Keratinocyte (primary cell): ENCODE data around the gene OCLN. TPM values are rescaled to one million over a fixed set of nuclear protein-coding genes. Genes with fewer than 3 reads are reported as not detected.
"Not testable (repeated sequence)": the region's sequence is repeated elsewhere in the genome, so short reads cannot be mapped to it uniquely, and the experiment has no call there.

Experiments
- DNase-seq: peaks from one replicate; pipeline ENCODE4 v3.0.0-alpha.2; 2011; ENCODE audit warnings: low read depth, missing footprints, low spot score
- FAIRE-seq: peaks from 2 replicates; lab custom pipeline; 2011; peaks lifted over from hg19 to GRCh38; lab: Jason Lieb, UNC
- H2AFZ ChIP-seq: 2 replicates; pipeline ENCODE4 v1.6.0; 2012; ENCODE audit warnings: low read length, control low read depth, inconsistent platforms; ENCODE audit not compliant: control insufficient read depth
- H3K27ac ChIP-seq: 2 replicates; pipeline ENCODE4 v1.5.1; 2011; ENCODE audit warnings: low read length; ENCODE audit not compliant: control insufficient read depth, insufficient read depth
- H3K27me3 ChIP-seq: 3 replicates; pipeline ENCODE4 v1.6.0; 2011; ENCODE audit warnings: low read length; ENCODE audit not compliant: control insufficient read depth, insufficient read depth; ENCODE audit errors: extremely low read depth
- H3K36me3 ChIP-seq, 2 experiments: 2 replicates in 1 of 2; 3 replicates in 1 of 2; pipeline ENCODE4 v1.5.1; 2011; ENCODE audit warnings: low read length in 2 of 2, mild to moderate bottlenecking in 1 of 2; ENCODE audit not compliant: control insufficient read depth in 2 of 2, insufficient read depth in 2 of 2; ENCODE audit errors: extremely low read depth in 1 of 2
- H3K4me1 ChIP-seq: 3 replicates; pipeline ENCODE4 v1.5.1; 2011; ENCODE audit warnings: low read length; ENCODE audit not compliant: control insufficient read depth, insufficient read depth; ENCODE audit errors: extremely low read depth
- H3K4me2 ChIP-seq: 3 replicates; pipeline ENCODE4 v1.6.0; 2011; ENCODE audit warnings: low read depth, low read length; ENCODE audit not compliant: control insufficient read depth, insufficient read depth; ENCODE audit errors: extremely low read depth
- H3K4me3 ChIP-seq, 3 experiments: fragments of 200-600 bp in 1 of 3; sonication (generic) in 1 of 3; 2 replicates in 2 of 3; 3 replicates in 1 of 3; pipeline ENCODE4 v1.5.1; 2011 to 2016; ENCODE audit warnings: low read length in 3 of 3, mild to moderate bottlenecking in 3 of 3, control low read depth in 2 of 3, inconsistent platforms in 1 of 3, low read depth in 1 of 3, mixed read lengths in 1 of 3, mixed run types in 1 of 3, moderate library complexity in 1 of 3; ENCODE audit not compliant: control insufficient read depth in 2 of 3, insufficient read depth in 2 of 3; ENCODE audit errors: extremely low read depth in 1 of 3
- H3K79me2 ChIP-seq: 2 replicates; pipeline ENCODE4 v1.6.0; 2012; ENCODE audit warnings: low read length; ENCODE audit not compliant: control insufficient read depth, insufficient read depth
- H3K9ac ChIP-seq: 3 replicates; pipeline ENCODE4 v1.6.0; 2011; ENCODE audit warnings: low read length; ENCODE audit not compliant: control insufficient read depth, insufficient read depth; ENCODE audit errors: extremely low read depth
- H3K9me1 ChIP-seq: 3 replicates; pipeline ENCODE4 v1.6.0; 2011; ENCODE audit warnings: low read length; ENCODE audit not compliant: control insufficient read depth, insufficient read depth; ENCODE audit errors: extremely low read depth
- H3K9me3 ChIP-seq: 2 replicates; pipeline ENCODE4 v1.5.1; 2012; ENCODE audit warnings: low read depth, low read length; ENCODE audit not compliant: control insufficient read depth
- H4K20me1 ChIP-seq: 3 replicates; pipeline ENCODE4 v1.6.0; 2011; ENCODE audit warnings: low read length; ENCODE audit not compliant: control insufficient read depth, insufficient read depth; ENCODE audit errors: extremely low read depth
- CTCF ChIP-seq, 3 experiments: IDR thresholded peaks in 1 of 3; conservative IDR thresholded peaks in 1 of 3; optimal IDR thresholded peaks in 1 of 3; 2 replicates in 2 of 3; 3 replicates in 1 of 3; pipeline versions ENCODE3 to v1.5.1; 2011; ENCODE audit warnings: low read length in 3 of 3, mild to moderate bottlenecking in 3 of 3, moderate library complexity in 2 of 3, control low read depth in 1 of 3, inconsistent platforms in 1 of 3; ENCODE audit not compliant: insufficient read depth in 2 of 3; ENCODE audit errors: extremely low read depth in 1 of 3
- EZH2 ChIP-seq: IDR thresholded peaks from one replicate; pipeline ENCODE4 v1.6.1; 2012; ENCODE audit warnings: inconsistent platforms, mild to moderate bottlenecking, low read length, moderate library complexity
- dilution Hi-C: fragments of 300-500 bp; cut with MboI; formaldehyde crosslinking; loops from one replicate; pipeline ENCODE4 v1.7.0; 2020; ENCODE audit warnings: low sequenced_read_pairs; ENCODE audit not compliant: extremely low pct_ligation_motif_present
- polyA plus RNA-seq, 5 experiments: library from polyadenylated mRNA; depleted of rRNA in 3 of 5; stranded (reverse) in 3 of 5; stranded (forward) in 1 of 5; unstranded in 1 of 5; fragments of >200 nt; gene quantifications; 1 replicate in 1 of 5; 2 replicates in 3 of 5; 3 replicates in 1 of 5; pipeline versions ENCODE4 v1.2.1 to v1.2.3, GENCODE V29; 2011 to 2012; ENCODE audit warnings: missing spikeins in 2 of 5, low read depth in 1 of 5, low replicate concordance in 1 of 5

Gene OCLN
- polyA plus RNA-seq, 1 donor (not counting 4 experiments of a cell fraction or from before 2014, with no cell fraction given): 4.6 TPM

- Histone ChIP-seq H3K9ac (no peak overlapping the region), H3K9me1 (no peaks in the 10 kb centered on the region), H2AFZ (no peak overlapping the region), H4K20me1 (no peaks in the 10 kb centered on the region), H3K27ac (no peak overlapping the region), H3K9me3 (no peaks in the 10 kb centered on the region), H3K27me3 (no peaks in the 10 kb centered on the region), H3K79me2 (no peaks in the 10 kb centered on the region), H3K36me3 (no peaks in the 10 kb centered on the region), H3K4me2 (no peak overlapping the region), H3K4me1 (no peaks in the 10 kb centered on the region), H3K4me3 (no peak overlapping the region)
- dilution Hi-C loops: no loop called here
- TF ChIP-seq EZH2 (no peak), CTCF (optimal IDR thresholded peaks at IDR 0.05 in 1 of 3, IDR thresholded peaks at IDR 0.05 in 1 of 3, conservative IDR thresholded peaks at IDR 0.05 in 1 of 3; ENCODE audit: extremely low read depth in 1 of 3, insufficient read depth in 2 of 3, low read length in 3 of 3) (no peak)
- no peak for FAIRE-seq
- no peak for DNase-seq
Observed at GRCh38 chr5:69467442-69468225, 25.0 kb upstream of the OCLN start.

GRCh38 chr5:69468631-69469030 lies 24.0 kb upstream of the OCLN start:
- H3K4me3 ChIP-seq: no peak overlapping the region
- H3K9me3 ChIP-seq: no peaks in the 10 kb centered on the region
- dilution Hi-C loops: no loop called here
- H3K27me3 ChIP-seq: no peaks in the 10 kb centered on the region
- no peak overlapping the region for H3K27ac ChIP-seq
- FAIRE-seq (no peak), DNase-seq (no peak)
- H3K36me3 ChIP-seq: no peaks in the 10 kb centered on the region
- no peaks in the 10 kb centered on the region for H4K20me1 ChIP-seq
- no peaks in the 10 kb centered on the region for H3K9me1 ChIP-seq
- no peak overlapping the region for H2AFZ ChIP-seq
- H3K4me1 ChIP-seq: no peaks in the 10 kb centered on the region
- H3K79me2 ChIP-seq: no peaks in the 10 kb centered on the region
- H3K9ac ChIP-seq: no peak overlapping the region
- TF ChIP-seq EZH2: no peak
- TF ChIP-seq CTCF (optimal IDR thresholded peaks at IDR 0.05 in 1 of 3, IDR thresholded peaks at IDR 0.05 in 1 of 3, conservative IDR thresholded peaks at IDR 0.05 in 1 of 3; ENCODE audit: extremely low read depth in 1 of 3, insufficient read depth in 2 of 3, low read length in 3 of 3): no peak
- no peak overlapping the region for H3K4me2 ChIP-seq

- not testable (repeated sequence) for H3K4me2 ChIP-seq
Observed at GRCh38 chr5:69471516-69471915, 21.1 kb upstream of the OCLN start.

More at GRCh38 chr5:69471516-69471915, 21.1 kb upstream of the OCLN start:
- DNase-seq, H3K4me3 ChIP-seq, H3K9ac ChIP-seq, H3K79me2 ChIP-seq, H4K20me1 ChIP-seq, H3K36me3 ChIP-seq, H2AFZ ChIP-seq, H3K4me1 ChIP-seq, H3K27me3 ChIP-seq, H3K9me1 ChIP-seq, H3K9me3 ChIP-seq, FAIRE-seq, dilution Hi-C loops, H3K27ac ChIP-seq: not testable (repeated sequence)
